HepG2 (cell line): ENCODE measurements around the gene PNLIPRP3.

ENCODE experiments used
- AKAP8 ChIP-seq: sonication (generic); formaldehyde crosslinking; IDR thresholded peaks from 2 replicates; pipeline ENCODE4 v1.5.1; 2020; ENCODE audit warnings: mild to moderate bottlenecking, missing genetic modification reagents
- CHCHD3 ChIP-seq: sonication (generic); formaldehyde crosslinking; IDR thresholded peaks from 2 replicates; pipeline ENCODE4 v1.8.0; 2022; ENCODE audit warnings: mild to moderate bottlenecking, missing genetic modification reagents, moderate library complexity
- ETV6 ChIP-seq: sonication (generic); formaldehyde crosslinking; conservative IDR thresholded peaks from 2 replicates; pipeline ENCODE4 v1.4.0; 2020; ENCODE audit warnings: missing genetic modification reagents
- IRF2 ChIP-seq: IDR thresholded peaks from 2 replicates; pipeline ENCODE4 v1.6.1; 2018; ENCODE audit warnings: missing genetic modification reagents, missing compliant biosample characterization
- MEF2D ChIP-seq: sonication (generic); formaldehyde crosslinking; IDR thresholded peaks from 2 replicates; pipeline ENCODE4 v1.5.1; 2020; ENCODE audit warnings: mild to moderate bottlenecking, missing genetic modification reagents
- NPAS2 ChIP-seq: sonication (generic); formaldehyde crosslinking; IDR thresholded peaks from 2 replicates; pipeline ENCODE4 v1.8.0; 2022; ENCODE audit warnings: mild to moderate bottlenecking, missing genetic modification reagents, borderline replicate concordance
- POLR2AphosphoS5 ChIP-seq: IDR thresholded peaks from 2 replicates; pipeline ENCODE4 v1.6.1; 2012; ENCODE audit warnings: low read depth, low read length
- SMAD9 ChIP-seq: sonication (generic); formaldehyde crosslinking; IDR thresholded peaks from 2 replicates; pipeline ENCODE4 v1.5.1; 2020; ENCODE audit warnings: mild to moderate bottlenecking, missing genetic modification reagents
- SP1 ChIP-seq, 2 experiments: fragments of 450-650 bp in 1 of 2; sonication (generic) in 1 of 2; formaldehyde crosslinking in 1 of 2; IDR thresholded peaks; 2 replicates each; pipeline versions ENCODE4 v1.4.0 to v1.6.1; 2016 to 2020; ENCODE audit warnings: missing genetic modification reagents in 1 of 2
- SRF ChIP-seq: IDR thresholded peaks from 2 replicates; pipeline ENCODE4 v1.6.1; 2011; ENCODE audit warnings: mild to moderate bottlenecking, low read depth, low read length, moderate library complexity
- TAF1 ChIP-seq: sonication (generic); formaldehyde crosslinking; IDR thresholded peaks from 2 replicates; pipeline ENCODE4 v1.4.0; 2020; ENCODE audit warnings: missing genetic modification reagents
- TF ChIP-seq, protein P1 (sequence below): sonication (generic); formaldehyde crosslinking; IDR thresholded peaks from 2 replicates; pipeline ENCODE4 v1.4.0; 2020; ENCODE audit warnings: missing genetic modification reagents
- TF ChIP-seq, protein P2 (sequence below): sonication (generic); formaldehyde crosslinking; IDR thresholded peaks from 2 replicates; pipeline ENCODE4 v1.4.0; 2020; ENCODE audit warnings: missing genetic modification reagents, borderline replicate concordance
- TF ChIP-seq, protein P3 (sequence below): sonication (generic); formaldehyde crosslinking; IDR thresholded peaks from 2 replicates; pipeline ENCODE4 v1.5.0; 2020; ENCODE audit warnings: mild to moderate bottlenecking, missing genetic modification reagents, moderate library complexity

DNA sequence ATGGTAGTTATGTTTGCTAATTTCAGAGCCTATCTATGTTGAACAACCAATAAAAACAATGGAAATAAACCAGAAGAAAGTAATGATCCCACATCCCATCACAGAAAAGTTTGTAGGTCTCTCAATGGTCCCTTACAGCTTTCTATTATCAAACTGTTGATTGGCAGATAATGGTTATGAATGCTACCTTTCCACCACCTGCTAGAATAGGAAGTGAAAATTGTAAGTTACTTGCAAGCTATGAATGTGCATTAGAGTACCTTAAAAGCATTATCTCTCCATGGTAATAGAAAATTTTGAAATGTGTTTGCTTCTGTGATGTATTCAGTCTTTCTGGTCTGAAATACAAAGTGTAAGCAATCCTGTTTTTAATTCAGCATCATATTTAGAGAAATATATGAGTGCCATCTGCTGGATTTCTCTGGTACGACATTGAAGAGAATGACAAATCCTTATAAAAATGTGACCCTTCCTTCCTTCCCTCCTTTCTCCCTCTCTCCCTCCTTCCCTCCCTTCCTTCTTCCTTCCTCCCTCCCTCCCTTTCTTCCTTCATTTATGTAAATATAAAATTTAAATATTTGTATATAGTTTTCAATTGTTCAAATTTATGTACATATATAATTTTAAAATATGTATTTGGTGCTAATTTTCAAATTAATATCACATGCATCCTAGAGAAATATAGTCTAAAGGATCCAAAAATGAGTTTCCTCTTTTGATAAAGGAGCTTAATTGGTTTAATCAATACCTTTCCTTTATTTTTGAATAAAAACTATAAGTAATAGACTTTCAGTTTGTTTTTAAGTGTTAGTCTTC is 41.4 kb upstream of the PNLIPRP3 start:
- TF ChIP-seq NPAS2 (CRISPR knock-in tag) (no peak), CHCHD3 (no peak), POLR2AphosphoS5 (no peak), SRF (no peak), IRF2 (CRISPR knock-in tag) (no peak), TAF1 (CRISPR knock-in tag) (no peak), MEF2D (CRISPR knock-in tag) (no peak), SP1 (IDR thresholded peaks at IDR 0.05) (no peak), SP1 (CRISPR knock-in tag; IDR thresholded peaks at IDR 0.05) (no peak), ETV6 (CRISPR knock-in tag) (no peak), AKAP8 (CRISPR knock-in tag) (no peak), SMAD9 (CRISPR knock-in tag) (no peak)
- TF ChIP-seq, protein P1, sequence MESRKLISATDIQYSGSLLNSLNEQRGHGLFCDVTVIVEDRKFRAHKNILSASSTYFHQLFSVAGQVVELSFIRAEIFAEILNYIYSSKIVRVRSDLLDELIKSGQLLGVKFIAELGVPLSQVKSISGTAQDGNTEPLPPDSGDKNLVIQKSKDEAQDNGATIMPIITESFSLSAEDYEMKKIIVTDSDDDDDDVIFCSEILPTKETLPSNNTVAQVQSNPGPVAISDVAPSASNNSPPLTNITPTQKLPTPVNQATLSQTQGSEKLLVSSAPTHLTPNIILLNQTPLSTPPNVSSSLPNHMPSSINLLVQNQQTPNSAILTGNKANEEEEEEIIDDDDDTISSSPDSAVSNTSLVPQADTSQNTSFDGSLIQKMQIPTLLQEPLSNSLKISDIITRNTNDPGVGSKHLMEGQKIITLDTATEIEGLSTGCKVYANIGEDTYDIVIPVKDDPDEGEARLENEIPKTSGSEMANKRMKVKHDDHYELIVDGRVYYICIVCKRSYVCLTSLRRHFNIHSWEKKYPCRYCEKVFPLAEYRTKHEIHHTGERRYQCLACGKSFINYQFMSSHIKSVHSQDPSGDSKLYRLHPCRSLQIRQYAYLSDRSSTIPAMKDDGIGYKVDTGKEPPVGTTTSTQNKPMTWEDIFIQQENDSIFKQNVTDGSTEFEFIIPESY: no peak
- TF ChIP-seq, protein P2, sequence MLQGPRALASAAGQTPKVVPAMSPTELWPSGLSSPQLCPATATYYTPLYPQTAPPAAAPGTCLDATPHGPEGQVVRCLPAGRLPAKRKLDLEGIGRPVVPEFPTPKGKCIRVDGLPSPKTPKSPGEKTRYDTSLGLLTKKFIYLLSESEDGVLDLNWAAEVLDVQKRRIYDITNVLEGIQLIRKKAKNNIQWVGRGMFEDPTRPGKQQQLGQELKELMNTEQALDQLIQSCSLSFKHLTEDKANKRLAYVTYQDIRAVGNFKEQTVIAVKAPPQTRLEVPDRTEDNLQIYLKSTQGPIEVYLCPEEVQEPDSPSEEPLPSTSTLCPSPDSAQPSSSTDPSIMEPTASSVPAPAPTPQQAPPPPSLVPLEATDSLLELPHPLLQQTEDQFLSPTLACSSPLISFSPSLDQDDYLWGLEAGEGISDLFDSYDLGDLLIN (CRISPR knock-in tag): no peak
- TF ChIP-seq, protein P3, sequence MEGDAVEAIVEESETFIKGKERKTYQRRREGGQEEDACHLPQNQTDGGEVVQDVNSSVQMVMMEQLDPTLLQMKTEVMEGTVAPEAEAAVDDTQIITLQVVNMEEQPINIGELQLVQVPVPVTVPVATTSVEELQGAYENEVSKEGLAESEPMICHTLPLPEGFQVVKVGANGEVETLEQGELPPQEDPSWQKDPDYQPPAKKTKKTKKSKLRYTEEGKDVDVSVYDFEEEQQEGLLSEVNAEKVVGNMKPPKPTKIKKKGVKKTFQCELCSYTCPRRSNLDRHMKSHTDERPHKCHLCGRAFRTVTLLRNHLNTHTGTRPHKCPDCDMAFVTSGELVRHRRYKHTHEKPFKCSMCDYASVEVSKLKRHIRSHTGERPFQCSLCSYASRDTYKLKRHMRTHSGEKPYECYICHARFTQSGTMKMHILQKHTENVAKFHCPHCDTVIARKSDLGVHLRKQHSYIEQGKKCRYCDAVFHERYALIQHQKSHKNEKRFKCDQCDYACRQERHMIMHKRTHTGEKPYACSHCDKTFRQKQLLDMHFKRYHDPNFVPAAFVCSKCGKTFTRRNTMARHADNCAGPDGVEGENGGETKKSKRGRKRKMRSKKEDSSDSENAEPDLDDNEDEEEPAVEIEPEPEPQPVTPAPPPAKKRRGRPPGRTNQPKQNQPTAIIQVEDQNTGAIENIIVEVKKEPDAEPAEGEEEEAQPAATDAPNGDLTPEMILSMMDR: peak; percentile 56
